Measurements from ENCODE around the gene LYST. TPM values are rescaled to one million over a fixed set of nuclear protein-coding genes. Genes with fewer than 3 reads are reported as not detected.
"Not testable (repeated sequence)": the region's sequence is repeated elsewhere in the genome, so short reads cannot be mapped to it uniquely, and the experiment has no call there.

Gene LYST
- total RNA-seq, 2 experiments from 2014 or later: 4.0 to 8.2 TPM

GRCh38 chr1:235759336-235759735, 107.4 kb downstream of the LYST start:
- H3K4me2 ChIP-seq (ENCODE audit: low read length): no peak overlapping the region
- no peaks in the 10 kb centered on the region for H3K36me3 ChIP-seq (ENCODE audit: insufficient read depth, low read length)
- H3K9me2 ChIP-seq (ENCODE audit: insufficient read depth, low read length): no peaks in the 10 kb centered on the region
- no TSS peak for BruUV-seq (replicated peaks)
- no peak overlapping the region for H2AFZ ChIP-seq (ENCODE audit: low read length)
- no peak overlapping the region for H3K27ac ChIP-seq (ENCODE audit: low read depth, low read length, poor library complexity, severe bottlenecking)
- H3K9me3 ChIP-seq (ENCODE audit: low read length): no peaks in the 10 kb centered on the region
- no peaks in the 10 kb centered on the region for H4K20me1 ChIP-seq (ENCODE audit: insufficient read depth, low read length)
- ChIA-PET POLR2A (no interaction called here), CTCF (ENCODE audit: unreplicated experiment) (no interaction called here)
- intact Hi-C loops (cut with micrococcal nuclease; ENCODE audit: unreplicated experiment): no loop called here
- H3K4me1 ChIP-seq (ENCODE audit: insufficient read depth, low read length, poor library complexity, severe bottlenecking): no peaks in the 10 kb centered on the region
- DNase-seq (ENCODE audit: low spot score): no peak
- no peak overlapping the region for H3K4me3 ChIP-seq (ENCODE audit: low read depth, low read length, poor library complexity, severe bottlenecking)
- no peaks in the 10 kb centered on the region for H3K79me2 ChIP-seq (ENCODE audit: insufficient read depth, low read depth, low read length)
- no peak for TF ChIP-seq EZH2phosphoT487 (IDR thresholded peaks at IDR 0.05; ENCODE audit: borderline replicate concordance, low read depth, low read length)
- TF ChIP-seq, protein P1, sequence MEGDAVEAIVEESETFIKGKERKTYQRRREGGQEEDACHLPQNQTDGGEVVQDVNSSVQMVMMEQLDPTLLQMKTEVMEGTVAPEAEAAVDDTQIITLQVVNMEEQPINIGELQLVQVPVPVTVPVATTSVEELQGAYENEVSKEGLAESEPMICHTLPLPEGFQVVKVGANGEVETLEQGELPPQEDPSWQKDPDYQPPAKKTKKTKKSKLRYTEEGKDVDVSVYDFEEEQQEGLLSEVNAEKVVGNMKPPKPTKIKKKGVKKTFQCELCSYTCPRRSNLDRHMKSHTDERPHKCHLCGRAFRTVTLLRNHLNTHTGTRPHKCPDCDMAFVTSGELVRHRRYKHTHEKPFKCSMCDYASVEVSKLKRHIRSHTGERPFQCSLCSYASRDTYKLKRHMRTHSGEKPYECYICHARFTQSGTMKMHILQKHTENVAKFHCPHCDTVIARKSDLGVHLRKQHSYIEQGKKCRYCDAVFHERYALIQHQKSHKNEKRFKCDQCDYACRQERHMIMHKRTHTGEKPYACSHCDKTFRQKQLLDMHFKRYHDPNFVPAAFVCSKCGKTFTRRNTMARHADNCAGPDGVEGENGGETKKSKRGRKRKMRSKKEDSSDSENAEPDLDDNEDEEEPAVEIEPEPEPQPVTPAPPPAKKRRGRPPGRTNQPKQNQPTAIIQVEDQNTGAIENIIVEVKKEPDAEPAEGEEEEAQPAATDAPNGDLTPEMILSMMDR (conservative IDR thresholded peaks at IDR 0.05; ENCODE audit: low read length): no peak

DNA sequence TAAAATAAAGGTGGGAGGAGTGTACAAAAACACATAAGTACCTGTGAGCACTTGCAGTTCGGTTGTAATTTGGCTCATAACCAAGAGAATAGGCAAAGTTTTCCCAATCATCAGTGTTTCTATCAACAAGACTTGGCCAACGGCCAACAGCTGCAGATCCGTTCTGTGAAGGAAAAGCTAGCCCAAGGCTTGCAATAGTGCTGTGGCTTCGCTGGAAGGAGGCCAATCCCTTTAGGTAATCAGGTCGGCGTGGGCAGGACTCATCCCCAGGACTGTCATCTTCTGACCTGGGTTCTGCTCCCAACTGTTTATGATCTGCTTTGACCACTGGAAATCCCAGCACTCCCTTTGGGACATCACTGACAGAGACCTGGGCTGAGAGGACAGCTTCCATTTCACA, 107.8 kb downstream of the LYST start:
- H3K27ac ChIP-seq (ENCODE audit: low read depth, low read length, poor library complexity, severe bottlenecking): no peak overlapping the region
- ChIA-PET POLR2A (no interaction called here), CTCF (ENCODE audit: unreplicated experiment) (no interaction called here)
- no peaks in the 10 kb centered on the region for H3K79me2 ChIP-seq (ENCODE audit: insufficient read depth, low read depth, low read length)
- no TSS peak for BruUV-seq (replicated peaks)
- DNase-seq (ENCODE audit: low spot score): no peak
- intact Hi-C loops (cut with micrococcal nuclease; ENCODE audit: unreplicated experiment): no loop called here
- no peaks in the 10 kb centered on the region for H3K4me1 ChIP-seq (ENCODE audit: insufficient read depth, low read length, poor library complexity, severe bottlenecking)
- no peak overlapping the region for H3K4me3 ChIP-seq (ENCODE audit: low read depth, low read length, poor library complexity, severe bottlenecking)
- H3K9me3 ChIP-seq (ENCODE audit: low read length): no peaks in the 10 kb centered on the region
- no peaks in the 10 kb centered on the region for H3K9me2 ChIP-seq (ENCODE audit: insufficient read depth, low read length)
- H4K20me1 ChIP-seq (ENCODE audit: insufficient read depth, low read length): no peaks in the 10 kb centered on the region
- no peak overlapping the region for H2AFZ ChIP-seq (ENCODE audit: low read length)
- TF ChIP-seq, protein P1 (conservative IDR thresholded peaks at IDR 0.05; ENCODE audit: low read length): no peak
- TF ChIP-seq EZH2phosphoT487 (IDR thresholded peaks at IDR 0.05; ENCODE audit: borderline replicate concordance, low read depth, low read length): no peak
- no peak overlapping the region for H3K4me2 ChIP-seq (ENCODE audit: low read length)
- no peaks in the 10 kb centered on the region for H3K36me3 ChIP-seq (ENCODE audit: insufficient read depth, low read length)

- intact Hi-C loops (cut with micrococcal nuclease; ENCODE audit: unreplicated experiment): no loop called here
- H3K9me2 ChIP-seq (ENCODE audit: insufficient read depth, low read length): no peaks in the 10 kb centered on the region
Observed at GRCh38 chr1:235757587-235758096, 109.1 kb downstream of the LYST start.

GRCh38 chr1:235754186-235754585, 112.5 kb downstream of the LYST start:
- DNase-seq (ENCODE audit: low spot score); H3K36me3 ChIP-seq (ENCODE audit: insufficient read depth, low read length); H2AFZ ChIP-seq (ENCODE audit: low read length); H3K4me2 ChIP-seq (ENCODE audit: low read length); intact Hi-C loops (cut with micrococcal nuclease; ENCODE audit: unreplicated experiment); H3K79me2 ChIP-seq (ENCODE audit: insufficient read depth, low read depth, low read length); H3K4me1 ChIP-seq (ENCODE audit: insufficient read depth, low read length, poor library complexity, severe bottlenecking); H3K27ac ChIP-seq (ENCODE audit: low read depth, low read length, poor library complexity, severe bottlenecking); H4K20me1 ChIP-seq (ENCODE audit: insufficient read depth, low read length); H3K9me3 ChIP-seq (ENCODE audit: low read length); H3K4me3 ChIP-seq (ENCODE audit: low read depth, low read length, poor library complexity, severe bottlenecking); CTCF ChIA-PET (ENCODE audit: unreplicated experiment); H3K9me2 ChIP-seq (ENCODE audit: insufficient read depth, low read length); BruUV-seq (replicated peaks): not testable (repeated sequence)
- POLR2A ChIA-PET: interaction anchor here (0.6 to 1.6 kb wide), 5 partner anchors 9 to 305 kb away, joined by 3 to 6 read pairs (median 3); no protein-coding TSS in a partner anchor

More at GRCh38 chr1:235757587-235758096, 109.1 kb downstream of the LYST start:
- ChIA-PET CTCF (ENCODE audit: unreplicated experiment) (interaction anchor here (0.6 kb wide), 1 partner anchor 1030 kb away, joined by 5 read pairs; no protein-coding TSS in a partner anchor), POLR2A (interaction anchor here (0.6 to 1.0 kb wide), 2 partner anchors 10 to 27 kb away, joined by 3 to 5 read pairs; no protein-coding TSS in a partner anchor)
- Histone ChIP-seq H2AFZ (ENCODE audit: low read length) (no peak overlapping the region), H3K36me3 (ENCODE audit: insufficient read depth, low read length) (no peaks in the 10 kb centered on the region), H3K27ac (ENCODE audit: low read depth, low read length, poor library complexity, severe bottlenecking) (no peak overlapping the region), H3K4me3 (ENCODE audit: low read depth, low read length, poor library complexity, severe bottlenecking) (no peak overlapping the region), H4K20me1 (ENCODE audit: insufficient read depth, low read length) (no peaks in the 10 kb centered on the region), H3K9me3 (ENCODE audit: low read length) (no peaks in the 10 kb centered on the region), H3K4me2 (ENCODE audit: low read length) (no peak overlapping the region), H3K4me1 (ENCODE audit: insufficient read depth, low read length, poor library complexity, severe bottlenecking) (no peaks in the 10 kb centered on the region), H3K79me2 (ENCODE audit: insufficient read depth, low read depth, low read length) (no peaks in the 10 kb centered on the region)
- BruUV-seq (replicated peaks): no TSS peak
- TF ChIP-seq EZH2phosphoT487 (IDR thresholded peaks at IDR 0.05; ENCODE audit: borderline replicate concordance, low read depth, low read length): no peak
- TF ChIP-seq, protein P1 (conservative IDR thresholded peaks at IDR 0.05; ENCODE audit: low read length): no peak
- no peak for DNase-seq (ENCODE audit: low spot score)

All from OCI-LY7 (cell line).